ENCODE measurements around the gene ZNF628. TPM values are rescaled to one million over a fixed set of nuclear protein-coding genes. Genes with fewer than 3 reads are reported as not detected.

ZNF628 gene
- total RNA-seq, 1 experiment from 2014 or later = 12.3 TPM

DNA sequence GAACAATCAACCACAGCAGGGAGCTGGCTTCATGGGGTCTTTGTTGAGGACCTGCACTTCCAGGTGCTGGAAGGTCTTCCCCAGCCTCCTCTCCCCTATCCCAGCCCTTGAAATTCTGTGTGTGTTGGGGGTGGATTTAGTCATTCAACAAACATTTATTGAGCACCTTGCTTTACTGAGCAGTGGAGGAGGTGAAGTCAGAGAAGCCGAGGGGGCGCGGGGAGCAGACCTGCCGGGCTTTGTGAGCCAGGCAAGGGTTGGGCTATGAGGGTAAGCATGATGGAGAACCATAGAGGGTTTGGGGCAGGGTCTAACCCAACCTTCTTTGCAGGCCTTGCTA, 8.4 kb upstream of the ZNF628 start:
- Mint-ChIP-seq H3K36me3 (ENCODE audit: insufficient read depth, unreplicated experiment) (no peaks in the 10 kb centered on the region), H3K9me3 (ENCODE audit: unreplicated experiment) (no peaks in the 10 kb centered on the region), H3K4me1 (ENCODE audit: low read depth, unreplicated experiment) (peaks cover 11% of the 10 kb centered on the region), H3K27me3 (ENCODE audit: insufficient read depth, unreplicated experiment) (peaks cover 5% of the 10 kb centered on the region), H3K4me3 (ENCODE audit: unreplicated experiment) (no peak overlapping the region), H3K27ac (ENCODE audit: unreplicated experiment) (no peak overlapping the region)
- ChIA-PET CTCF (interaction anchor here (0.7 to 3.0 kb wide), 8 partner anchors 8 to 311 kb away, joined by 4 to 35 read pairs (median 7); partner anchors contain the start of genes NAT14, ZNF628 and ZNF865), POLR2A (interaction anchor here (1.1 kb wide), 1 partner anchor 8 kb away, joined by 4 read pairs; the partner anchor contains the start of gene ZNF628)
- no TSS peak for BruUV-seq (replicated peaks)
- no peak for DNase-seq
- TF ChIP-seq, protein P1, sequence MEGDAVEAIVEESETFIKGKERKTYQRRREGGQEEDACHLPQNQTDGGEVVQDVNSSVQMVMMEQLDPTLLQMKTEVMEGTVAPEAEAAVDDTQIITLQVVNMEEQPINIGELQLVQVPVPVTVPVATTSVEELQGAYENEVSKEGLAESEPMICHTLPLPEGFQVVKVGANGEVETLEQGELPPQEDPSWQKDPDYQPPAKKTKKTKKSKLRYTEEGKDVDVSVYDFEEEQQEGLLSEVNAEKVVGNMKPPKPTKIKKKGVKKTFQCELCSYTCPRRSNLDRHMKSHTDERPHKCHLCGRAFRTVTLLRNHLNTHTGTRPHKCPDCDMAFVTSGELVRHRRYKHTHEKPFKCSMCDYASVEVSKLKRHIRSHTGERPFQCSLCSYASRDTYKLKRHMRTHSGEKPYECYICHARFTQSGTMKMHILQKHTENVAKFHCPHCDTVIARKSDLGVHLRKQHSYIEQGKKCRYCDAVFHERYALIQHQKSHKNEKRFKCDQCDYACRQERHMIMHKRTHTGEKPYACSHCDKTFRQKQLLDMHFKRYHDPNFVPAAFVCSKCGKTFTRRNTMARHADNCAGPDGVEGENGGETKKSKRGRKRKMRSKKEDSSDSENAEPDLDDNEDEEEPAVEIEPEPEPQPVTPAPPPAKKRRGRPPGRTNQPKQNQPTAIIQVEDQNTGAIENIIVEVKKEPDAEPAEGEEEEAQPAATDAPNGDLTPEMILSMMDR (IDR thresholded peaks at IDR 0.05; ENCODE audit: insufficient read depth in 1 of 2, low read depth in 1 of 2, low read length in 1 of 2, severe bottlenecking in 1 of 2, unreplicated experiment in 1 of 2) = no peak
- H3K27me3 ChIP-seq (replicated peaks; ENCODE audit: control insufficient read depth, insufficient read depth, low read length) = no peaks in the 10 kb centered on the region
- H3K4me1 ChIP-seq = no peaks in the 10 kb centered on the region
- intact Hi-C loops (cut with micrococcal nuclease; ENCODE audit: unreplicated experiment) = no loop called here
- H3K36me3 ChIP-seq (ENCODE audit: control insufficient read depth, insufficient read depth, low read length) = no peaks in the 10 kb centered on the region
- H3K9me3 ChIP-seq = no peaks in the 10 kb centered on the region
- H3K4me3 ChIP-seq (ENCODE audit: low read depth, low read length) = no peak overlapping the region

GRCh38 chr19:55471266-55471665, 5.2 kb upstream of the ZNF628 start:
- TF ChIP-seq, protein P1 (IDR thresholded peaks at IDR 0.05; ENCODE audit: insufficient read depth in 1 of 2, low read depth in 1 of 2, low read length in 1 of 2, severe bottlenecking in 1 of 2, unreplicated experiment in 1 of 2) = no peak
- no peak for DNase-seq
- Mint-ChIP-seq H3K4me3 (ENCODE audit: unreplicated experiment) (no peak overlapping the region), H3K36me3 (ENCODE audit: insufficient read depth, unreplicated experiment) (peaks cover 5% of the 10 kb centered on the region), H3K27me3 (ENCODE audit: insufficient read depth, unreplicated experiment) (peaks cover 3% of the 10 kb centered on the region), H3K27ac (ENCODE audit: unreplicated experiment) (no peak overlapping the region), H3K9me3 (ENCODE audit: unreplicated experiment) (no peaks in the 10 kb centered on the region), H3K4me1 (ENCODE audit: low read depth, unreplicated experiment) (peaks cover 5% of the 10 kb centered on the region)
- ChIA-PET POLR2A (interaction anchor here (1.2 kb wide), 1 partner anchor 14 kb away, joined by 4 read pairs; the partner anchor contains the start of gene NAT14), CTCF (interaction anchor here (0.9 kb wide), 1 partner anchor 33 kb away, joined by 3 read pairs; no protein-coding TSS in a partner anchor)
- peaks cover 11% of the 10 kb centered on the region for H3K4me1 ChIP-seq
- no peaks in the 10 kb centered on the region for H3K9me3 ChIP-seq
- H3K4me3 ChIP-seq (ENCODE audit: low read depth, low read length) = no peak overlapping the region
- H3K27me3 ChIP-seq (replicated peaks; ENCODE audit: control insufficient read depth, insufficient read depth, low read length) = no peaks in the 10 kb centered on the region
- no TSS peak for BruUV-seq (replicated peaks)
- H3K36me3 ChIP-seq (ENCODE audit: control insufficient read depth, insufficient read depth, low read length) = no peaks in the 10 kb centered on the region
- intact Hi-C loops (cut with micrococcal nuclease; ENCODE audit: unreplicated experiment) = no loop called here

DNA sequence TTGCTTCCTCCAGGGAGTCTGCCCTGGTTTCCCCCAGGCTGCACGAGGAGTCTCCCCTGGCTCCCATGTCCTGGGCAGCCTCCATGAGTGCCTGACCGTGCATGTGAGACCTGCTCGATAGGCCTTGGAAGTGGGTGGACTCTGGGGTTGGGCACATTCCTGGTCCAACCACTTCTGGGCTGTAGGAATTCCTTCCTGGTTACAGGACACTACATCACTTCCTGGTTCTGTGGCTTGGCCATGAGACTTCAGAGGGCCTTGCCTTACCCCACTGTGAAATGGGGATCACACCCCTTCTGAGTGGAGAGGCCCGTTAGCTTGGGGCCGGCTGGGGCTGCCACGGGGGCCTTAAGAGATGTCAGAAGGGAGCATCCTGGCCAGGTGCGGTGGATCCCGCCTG, 4.0 kb upstream of the ZNF628 start:
- TF ChIP-seq, protein P1 (IDR thresholded peaks at IDR 0.05; ENCODE audit: insufficient read depth in 1 of 2, low read depth in 1 of 2, low read length in 1 of 2, severe bottlenecking in 1 of 2, unreplicated experiment in 1 of 2) = no peak
- no peak overlapping the region for H3K4me3 ChIP-seq (ENCODE audit: low read depth, low read length)
- H3K27ac Mint-ChIP-seq (ENCODE audit: unreplicated experiment) = no peak overlapping the region
- ChIA-PET CTCF (no interaction called here), POLR2A (no interaction called here)
- intact Hi-C loops (cut with micrococcal nuclease; ENCODE audit: unreplicated experiment) = no loop called here
- no TSS peak for BruUV-seq (replicated peaks)
- H3K9me3 Mint-ChIP-seq (ENCODE audit: unreplicated experiment) = no peaks in the 10 kb centered on the region
- peak in 1 of 2 experiments; percentile 71 for DNase-seq
- no peaks in the 10 kb centered on the region for H3K36me3 ChIP-seq (ENCODE audit: control insufficient read depth, insufficient read depth, low read length)
- H3K27me3 Mint-ChIP-seq (ENCODE audit: insufficient read depth, unreplicated experiment) = no peaks in the 10 kb centered on the region
- no peaks in the 10 kb centered on the region for H3K27me3 ChIP-seq (replicated peaks; ENCODE audit: control insufficient read depth, insufficient read depth, low read length)
- H3K4me3 Mint-ChIP-seq (ENCODE audit: unreplicated experiment) = no peak overlapping the region
- H3K9me3 ChIP-seq = no peaks in the 10 kb centered on the region
- peaks cover 11% of the 10 kb centered on the region for H3K4me1 ChIP-seq
- peaks cover 9% of the 10 kb centered on the region for H3K36me3 Mint-ChIP-seq (ENCODE audit: insufficient read depth, unreplicated experiment)
- H3K4me1 Mint-ChIP-seq (ENCODE audit: low read depth, unreplicated experiment) = no peaks in the 10 kb centered on the region
